Islet of Langerhans (tissue), 1 donor: ENCODE results near the gene DZIP3.

ENCODE experiments used
- FAIRE-seq: peaks from one replicate; lab custom pipeline; 2011; peaks lifted over from hg19 to GRCh38; lab: Jason Lieb, UNC

The DZIP3 gene

GRCh38 chr3:108589081-108589997, at the start of gene DZIP3, which contains the start of gene CIP2A:
DZIP3 (plus strand) TSS chr3:108589722; CDS start chr3:108605407, 15,685 bp downstream.
CIP2A (minus strand) TSS chr3:108589438; CDS start chr3:108589375, 63 bp downstream.
- peak; percentile 64 for FAIRE-seq

GRCh38 chr3:108546247-108546646, 43.3 kb upstream of the DZIP3 start:
- no peak for FAIRE-seq

GRCh38 chr3:108546692-108547091, 42.8 kb upstream of the DZIP3 start:
- no peak for FAIRE-seq

- FAIRE-seq = no peak
Measured at GRCh38 chr3:108548304-108548703, 41.2 kb upstream of the DZIP3 start.

- no peak for FAIRE-seq
Measured at GRCh38 chr3:108548886-108549285, 40.6 kb upstream of the DZIP3 start.

- FAIRE-seq = peak; percentile 99
Measured at GRCh38 chr3:108552267-108553159, 37.0 kb upstream of the DZIP3 start.

- FAIRE-seq = no peak
Measured at GRCh38 chr3:108554229-108554628, 35.3 kb upstream of the DZIP3 start.

- FAIRE-seq = no peak
Measured at GRCh38 chr3:108554913-108555571, 34.5 kb upstream of the DZIP3 start.

- no peak for FAIRE-seq
Measured at GRCh38 chr3:108555966-108556581, 33.4 kb upstream of the DZIP3 start.

GRCh38 chr3:108562565-108562964, 27.0 kb upstream of the DZIP3 start:
- FAIRE-seq = no peak

- no peak for FAIRE-seq
Measured at GRCh38 chr3:108564564-108564963, 25.0 kb upstream of the DZIP3 start.

GRCh38 chr3:108565506-108565905, 24.0 kb upstream of the DZIP3 start:
- no peak for FAIRE-seq

- no peak for FAIRE-seq
Measured at GRCh38 chr3:108566599-108566998, 22.9 kb upstream of the DZIP3 start.

- FAIRE-seq = no peak
Measured at GRCh38 chr3:108569336-108569735, 20.2 kb upstream of the DZIP3 start.

- no peak for FAIRE-seq
Measured at GRCh38 chr3:108578064-108578463, 11.5 kb upstream of the DZIP3 start.

- no peak for FAIRE-seq
Measured at GRCh38 chr3:108588601-108589000, 921 bp upstream of the DZIP3 start.

- no peak for FAIRE-seq
Measured at GRCh38 chr3:108589998-108590323, 439 bp downstream of the DZIP3 start.

- FAIRE-seq = no peak
Measured at GRCh38 chr3:108590460-108590859, 938 bp downstream of the DZIP3 start.

- no peak for FAIRE-seq
Measured at GRCh38 chr3:108595321-108595720, 5.8 kb downstream of the DZIP3 start.

GRCh38 chr3:108598375-108598774, 8.9 kb downstream of the DZIP3 start:
- no peak for FAIRE-seq

- peak; percentile 33 for FAIRE-seq
Measured at GRCh38 chr3:108599677-108600409, 10.3 kb downstream of the DZIP3 start.
